ENCODE measurements around the gene MMD. TPM values are rescaled to one million over a fixed set of nuclear protein-coding genes. Genes with fewer than 3 reads are reported as not detected.
A peak's percentile ranks its signal among the peaks of the same experiment; 100 is the strongest.

The MMD gene
- total and polyA plus RNA-seq, 2 of the 13 experiments (the other 11 are each of a cell fraction or from before 2014, with no cell fraction given) = 121 to 225 TPM

- TF ChIP-seq, protein P1, sequence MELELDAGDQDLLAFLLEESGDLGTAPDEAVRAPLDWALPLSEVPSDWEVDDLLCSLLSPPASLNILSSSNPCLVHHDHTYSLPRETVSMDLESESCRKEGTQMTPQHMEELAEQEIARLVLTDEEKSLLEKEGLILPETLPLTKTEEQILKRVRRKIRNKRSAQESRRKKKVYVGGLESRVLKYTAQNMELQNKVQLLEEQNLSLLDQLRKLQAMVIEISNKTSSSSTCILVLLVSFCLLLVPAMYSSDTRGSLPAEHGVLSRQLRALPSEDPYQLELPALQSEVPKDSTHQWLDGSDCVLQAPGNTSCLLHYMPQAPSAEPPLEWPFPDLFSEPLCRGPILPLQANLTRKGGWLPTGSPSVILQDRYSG (CRISPR knock-in tag; IDR thresholded peaks at IDR 0.05) = no peak
- TF ChIP-seq MTF2 (CRISPR knock-in tag; IDR thresholded peaks at IDR 0.05; ENCODE audit: borderline replicate concordance) (no peak), ZHX2 (IDR thresholded peaks at IDR 0.05; ENCODE audit: low read depth) (no peak), ZHX2 (CRISPR knock-in tag; IDR thresholded peaks at IDR 0.05; ENCODE audit: borderline replicate concordance) (no peak), TBX2 (CRISPR knock-in tag; IDR thresholded peaks at IDR 0.05; ENCODE audit: borderline replicate concordance) (0 out of 2 replicates have a peak, but pooled peaks have one; percentile 50), ZNF260 (CRISPR knock-in tag; IDR thresholded peaks at IDR 0.05; ENCODE audit: borderline replicate concordance, low read depth) (no peak), EEA1 (CRISPR knock-in tag; IDR thresholded peaks at IDR 0.05; ENCODE audit: borderline replicate concordance) (no peak), AKAP8 (CRISPR knock-in tag; IDR thresholded peaks at IDR 0.05) (no peak), ZNF737 (CRISPR knock-in tag; IDR thresholded peaks at IDR 0.05; ENCODE audit: borderline replicate concordance) (no peak), ZNF224 (CRISPR knock-in tag; IDR thresholded peaks at IDR 0.05) (no peak), GTF3A (CRISPR knock-in tag; conservative IDR thresholded peaks at IDR 0.05) (no peak), AFF4 (CRISPR knock-in tag; IDR thresholded peaks at IDR 0.05) (no peak), ZEB1 (IDR thresholded peaks at IDR 0.05; ENCODE audit: insufficient replicate concordance, low read depth) (no peak), GFI1 (CRISPR knock-in tag; IDR thresholded peaks at IDR 0.05; ENCODE audit: borderline replicate concordance) (peak; percentile 92)
- TF ChIP-seq, protein P2, sequence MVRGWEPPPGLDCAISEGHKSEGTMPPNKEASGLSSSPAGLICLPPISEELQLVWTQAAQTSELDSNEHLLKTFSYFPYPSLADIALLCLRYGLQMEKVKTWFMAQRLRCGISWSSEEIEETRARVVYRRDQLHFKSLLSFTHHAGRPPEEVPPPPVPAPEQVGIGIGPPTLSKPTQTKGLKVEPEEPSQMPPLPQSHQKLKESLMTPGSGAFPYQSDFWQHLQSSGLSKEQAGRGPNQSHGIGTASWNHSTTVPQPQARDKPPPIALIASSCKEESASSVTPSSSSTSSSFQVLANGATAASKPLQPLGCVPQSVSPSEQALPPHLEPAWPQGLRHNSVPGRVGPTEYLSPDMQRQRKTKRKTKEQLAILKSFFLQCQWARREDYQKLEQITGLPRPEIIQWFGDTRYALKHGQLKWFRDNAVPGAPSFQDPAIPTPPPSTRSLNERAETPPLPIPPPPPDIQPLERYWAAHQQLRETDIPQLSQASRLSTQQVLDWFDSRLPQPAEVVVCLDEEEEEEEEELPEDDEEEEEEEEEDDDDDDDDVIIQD (CRISPR knock-in tag; IDR thresholded peaks at IDR 0.05; ENCODE audit: low read depth) = peak; percentile 54; the same call in 1 of the 2 replicates
- TF ChIP-seq, protein P3, sequence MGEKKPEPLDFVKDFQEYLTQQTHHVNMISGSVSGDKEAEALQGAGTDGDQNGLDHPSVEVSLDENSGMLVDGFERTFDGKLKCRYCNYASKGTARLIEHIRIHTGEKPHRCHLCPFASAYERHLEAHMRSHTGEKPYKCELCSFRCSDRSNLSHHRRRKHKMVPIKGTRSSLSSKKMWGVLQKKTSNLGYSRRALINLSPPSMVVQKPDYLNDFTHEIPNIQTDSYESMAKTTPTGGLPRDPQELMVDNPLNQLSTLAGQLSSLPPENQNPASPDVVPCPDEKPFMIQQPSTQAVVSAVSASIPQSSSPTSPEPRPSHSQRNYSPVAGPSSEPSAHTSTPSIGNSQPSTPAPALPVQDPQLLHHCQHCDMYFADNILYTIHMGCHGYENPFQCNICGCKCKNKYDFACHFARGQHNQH (CRISPR knock-in tag; IDR thresholded peaks at IDR 0.05) = peak; percentile 56; the same call in 1 of the 2 replicates
Measured at GRCh38 chr17:55454906-55455474, 33.4 kb upstream of the MMD start (continued).
